Measurements from ENCODE around the gene FAM222B.
"Not testable (repeated sequence)": the region's sequence is repeated elsewhere in the genome, so short reads cannot be mapped to it uniquely, and the experiment has no call there.

FAM222B gene, protein sequence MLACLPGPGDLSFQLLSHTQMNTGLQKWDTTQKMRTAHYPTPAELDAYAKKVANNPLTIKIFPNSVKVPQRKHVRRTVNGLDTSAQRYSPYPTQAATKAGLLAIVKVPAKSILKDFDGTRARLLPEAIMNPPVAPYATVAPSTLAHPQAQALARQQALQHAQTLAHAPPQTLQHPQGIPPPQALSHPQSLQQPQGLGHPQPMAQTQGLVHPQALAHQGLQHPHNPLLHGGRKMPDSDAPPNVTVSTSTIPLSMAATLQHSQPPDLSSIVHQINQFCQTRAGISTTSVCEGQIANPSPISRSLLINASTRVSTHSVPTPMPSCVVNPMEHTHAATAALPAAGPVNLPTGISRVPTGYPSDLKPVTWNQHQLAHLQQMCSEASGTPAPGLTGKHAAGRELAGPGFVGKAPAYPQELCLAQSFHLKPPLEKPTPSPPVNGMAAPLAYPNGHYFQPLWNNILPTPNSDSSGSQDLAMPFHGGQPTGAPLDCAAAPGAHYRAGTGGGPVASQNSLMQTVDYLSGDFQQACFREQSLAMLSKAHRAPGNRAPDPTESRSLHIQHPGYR

DNA sequence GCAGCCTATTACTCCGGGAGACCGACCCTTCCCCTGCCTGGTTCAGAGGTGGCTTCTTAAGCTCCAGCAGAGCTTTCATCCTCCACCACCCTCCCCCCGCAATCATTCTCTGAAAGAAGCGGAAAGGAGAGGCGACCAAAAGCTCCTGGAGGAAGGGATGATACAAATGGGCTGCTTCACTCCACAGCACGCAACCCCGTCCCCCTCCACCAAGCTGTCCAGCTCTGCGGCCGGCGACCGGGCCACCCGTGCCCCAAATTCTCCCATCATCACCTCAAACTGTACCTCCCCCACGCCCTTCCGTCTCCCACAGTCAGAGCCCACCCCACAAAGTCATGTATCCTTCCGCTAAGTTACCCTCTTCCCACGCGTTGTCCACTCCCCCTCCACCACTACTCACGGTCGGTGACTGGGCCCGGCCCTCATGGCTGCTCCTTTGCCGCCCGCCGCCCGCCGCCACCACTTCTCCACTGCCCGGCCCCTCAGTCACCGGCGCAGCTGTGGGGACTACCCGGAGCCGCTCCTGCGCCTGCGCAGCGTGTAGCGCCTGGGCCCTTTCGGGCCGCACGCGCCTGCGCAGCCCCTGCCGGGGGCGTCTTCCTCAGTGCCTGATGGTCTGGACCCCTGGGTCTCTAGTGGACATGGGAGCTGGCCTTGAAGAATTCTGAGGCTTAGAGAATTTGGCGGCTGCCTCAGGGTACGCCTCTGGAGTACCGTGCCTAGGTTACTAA lies at the start of gene FAM222B:
Gene FAM222B, minus strand, starts transcription at position 509 of the 731 bp plus-strand sequence. CDS start 76,123 bp downstream, outside the sequence.
- peak; percentile 78 for DNase-seq (ENCODE audit: low read depth)

DNA sequence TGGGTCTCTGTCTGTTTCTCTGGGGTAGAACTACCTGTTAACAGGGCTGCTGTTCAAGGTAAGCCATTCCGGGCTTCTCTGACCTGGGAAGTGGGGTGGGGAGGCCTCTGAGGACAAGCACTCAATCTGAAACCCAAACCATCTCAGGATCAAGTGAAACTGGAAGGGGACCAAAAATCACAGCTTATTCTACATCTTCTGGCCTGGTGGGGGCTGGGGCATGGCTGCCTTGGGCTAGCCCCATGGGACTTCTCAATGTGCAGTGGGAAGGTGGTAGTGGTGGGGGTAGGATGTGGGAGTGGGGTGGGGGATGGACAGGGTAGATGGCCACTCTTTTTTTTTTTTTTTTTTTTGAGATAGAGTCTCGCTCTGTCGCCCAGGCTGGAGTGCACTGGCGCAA lies 49.4 kb upstream of the FAM222B start:
- DNase-seq (ENCODE audit: low read depth): no peak

DNA sequence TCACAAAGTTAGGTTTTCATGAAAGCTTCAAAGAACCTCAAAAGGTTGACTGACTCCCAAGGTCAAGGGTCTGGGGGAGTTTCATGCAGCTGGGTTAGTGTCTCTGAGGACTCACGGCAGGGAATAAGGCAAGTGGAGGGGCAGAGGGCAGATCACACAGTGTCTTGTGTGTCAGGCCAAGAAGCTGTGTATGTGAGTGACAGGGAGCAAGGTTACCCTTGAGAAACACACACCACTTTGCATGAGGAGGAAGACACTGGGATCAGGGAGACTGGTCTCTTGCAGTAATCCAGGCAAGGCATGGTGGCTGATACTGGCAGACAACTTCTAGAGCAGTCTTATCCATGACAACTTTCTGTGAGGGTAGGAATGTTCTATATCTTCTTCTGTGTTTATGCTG lies 48.6 kb upstream of the FAM222B start:
- DNase-seq (ENCODE audit: low read depth): no peak

DNA sequence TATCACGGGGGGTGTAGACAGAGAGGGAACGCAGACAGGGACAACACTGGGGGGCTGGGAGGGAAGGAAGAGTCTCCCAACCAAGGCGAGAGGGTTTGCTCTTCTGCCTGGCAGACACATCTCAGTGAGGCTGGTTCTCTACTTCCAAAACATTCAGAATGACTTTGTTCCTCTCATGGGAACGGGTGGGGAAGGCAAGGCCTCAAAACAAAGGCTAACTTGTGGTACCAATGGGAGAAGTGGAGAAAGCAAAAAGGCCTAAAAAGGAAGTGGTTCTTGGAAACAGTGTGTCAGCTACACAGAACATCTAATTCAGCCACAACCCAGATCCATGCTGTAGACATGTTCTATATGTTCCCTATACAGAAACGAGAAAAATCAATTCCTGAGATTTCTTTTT lies 47.4 kb upstream of the FAM222B start:
- no peak for DNase-seq (ENCODE audit: low read depth)

DNA sequence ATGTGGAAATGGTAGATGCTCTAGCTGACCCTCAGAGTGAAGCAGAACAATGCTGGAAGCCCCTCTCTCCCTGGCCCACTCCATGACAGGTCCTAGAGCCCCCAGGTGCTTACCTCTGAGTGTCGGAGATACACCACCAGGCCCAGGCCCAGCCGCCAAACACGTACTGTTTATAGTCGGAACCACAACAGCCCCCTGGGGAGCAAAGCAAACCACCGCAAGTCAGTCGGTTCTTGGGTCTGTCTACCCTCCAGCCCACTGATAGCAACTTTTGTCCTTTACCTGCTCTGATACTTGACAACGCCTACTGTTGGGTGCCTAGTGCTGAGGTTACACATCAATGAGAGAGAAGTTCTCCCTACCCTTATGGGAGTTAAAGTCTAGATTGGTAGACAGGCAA lies 46.2 kb upstream of the FAM222B start:
- DNase-seq (ENCODE audit: low read depth): no peak

DNA sequence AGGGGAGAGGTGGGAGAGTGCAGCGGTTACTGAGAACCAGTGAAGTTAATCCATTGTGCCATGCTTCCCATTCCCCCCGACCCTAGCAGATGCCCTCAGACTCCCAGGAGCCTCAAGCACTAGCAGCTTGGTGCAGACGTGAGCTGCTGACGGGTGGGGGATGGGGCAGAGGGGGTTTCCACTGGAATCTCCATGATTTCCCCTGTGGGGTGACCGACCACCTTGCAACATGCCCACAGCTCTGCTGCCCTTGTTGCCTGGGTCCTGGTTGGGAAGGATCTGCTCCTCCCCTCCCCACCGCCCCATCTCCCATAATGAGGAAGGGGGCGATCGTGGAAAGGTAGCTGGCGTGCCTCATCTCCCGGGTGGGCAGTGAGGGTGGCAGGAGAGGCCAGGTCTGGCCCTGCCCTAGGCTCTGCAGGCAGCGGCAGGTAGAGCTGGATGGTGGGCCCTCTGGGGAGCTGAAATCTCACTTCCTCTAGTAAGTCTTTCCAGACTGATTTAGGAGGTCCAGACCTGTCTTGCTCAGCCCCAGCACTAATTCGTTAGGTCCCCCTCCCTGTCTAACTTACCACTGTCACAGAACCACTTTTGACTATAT lies 45.4 kb upstream of the FAM222B start:
- no peak for DNase-seq (ENCODE audit: low read depth)

DNA sequence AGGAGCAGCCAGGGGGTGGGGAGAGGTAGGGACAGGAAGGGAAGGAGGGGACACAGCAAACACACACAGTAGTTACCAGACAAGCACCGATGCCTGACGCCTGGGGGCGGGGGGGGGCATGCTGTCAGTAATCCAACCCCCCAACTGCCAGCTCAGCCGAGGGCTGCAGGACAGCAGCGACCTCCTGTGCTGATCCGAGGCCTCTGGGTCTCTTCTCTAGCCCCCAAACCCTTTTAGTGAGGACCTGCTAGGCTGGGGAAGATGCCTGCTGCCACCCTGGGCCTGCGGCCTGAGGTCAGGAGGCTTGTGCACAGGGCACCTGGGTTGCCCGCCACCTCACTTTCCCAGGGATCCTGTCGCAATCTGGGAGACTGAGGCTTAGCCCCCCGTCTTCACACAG lies 43.4 kb upstream of the FAM222B start:
- no peak for DNase-seq (ENCODE audit: low read depth)

DNA sequence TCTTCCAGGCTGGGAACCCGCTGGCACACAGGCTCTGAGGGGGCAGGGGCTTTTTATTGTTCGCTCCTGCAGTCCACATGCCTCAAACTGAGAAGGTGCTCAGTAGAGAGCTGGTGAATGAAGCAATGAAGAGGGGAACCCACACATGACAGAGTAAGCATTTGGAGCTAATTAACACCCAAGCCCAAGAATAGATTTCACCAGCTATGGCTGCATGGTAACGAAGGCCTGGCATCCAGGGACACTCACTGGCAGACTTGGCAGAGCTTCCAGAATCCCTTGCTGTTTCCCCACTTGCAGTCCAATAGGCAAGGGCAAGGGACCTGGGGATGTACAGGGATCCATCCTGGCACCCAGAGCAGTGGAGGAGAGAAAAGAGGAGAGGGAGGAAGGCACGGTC lies 42.8 kb upstream of the FAM222B start:
- no peak for DNase-seq (ENCODE audit: low read depth)

DNA sequence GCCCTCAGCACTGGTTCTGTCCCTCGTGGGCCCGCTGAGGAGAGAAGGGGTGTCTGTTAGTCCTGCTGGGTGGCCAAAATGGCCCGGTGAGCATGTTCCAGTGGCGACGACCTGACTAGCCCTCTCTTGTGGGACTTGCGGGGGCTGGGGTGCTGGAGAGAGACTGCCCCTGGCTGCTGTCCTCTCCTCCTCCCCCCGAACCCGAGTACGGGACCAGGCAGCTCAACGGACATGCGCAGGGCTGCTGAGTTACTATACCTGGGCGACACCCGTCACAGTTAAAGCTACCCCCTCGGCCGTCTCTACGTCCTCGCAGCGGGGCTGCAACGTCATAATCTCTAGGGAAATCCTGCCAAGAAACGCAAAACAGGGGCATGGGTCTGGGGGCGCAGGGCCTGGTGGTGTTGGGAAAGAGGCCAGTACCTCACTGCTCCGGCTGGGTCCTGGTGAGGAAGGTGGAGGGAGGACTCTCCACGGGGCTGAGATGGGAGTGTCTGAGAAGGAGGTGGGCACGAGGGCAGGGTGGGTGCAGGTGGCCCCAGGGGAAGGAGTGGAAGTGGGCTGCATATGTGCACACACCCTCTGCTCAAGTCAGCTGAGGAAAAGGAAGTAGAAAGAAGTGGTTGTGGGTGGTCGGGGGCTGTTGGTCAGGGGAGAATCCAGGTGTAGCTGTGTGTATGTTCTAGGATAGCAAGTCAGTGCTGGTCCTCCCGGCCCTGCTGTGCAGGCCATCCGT lies 41.5 kb upstream of the FAM222B start:
- no peak for DNase-seq (ENCODE audit: low read depth)

DNA sequence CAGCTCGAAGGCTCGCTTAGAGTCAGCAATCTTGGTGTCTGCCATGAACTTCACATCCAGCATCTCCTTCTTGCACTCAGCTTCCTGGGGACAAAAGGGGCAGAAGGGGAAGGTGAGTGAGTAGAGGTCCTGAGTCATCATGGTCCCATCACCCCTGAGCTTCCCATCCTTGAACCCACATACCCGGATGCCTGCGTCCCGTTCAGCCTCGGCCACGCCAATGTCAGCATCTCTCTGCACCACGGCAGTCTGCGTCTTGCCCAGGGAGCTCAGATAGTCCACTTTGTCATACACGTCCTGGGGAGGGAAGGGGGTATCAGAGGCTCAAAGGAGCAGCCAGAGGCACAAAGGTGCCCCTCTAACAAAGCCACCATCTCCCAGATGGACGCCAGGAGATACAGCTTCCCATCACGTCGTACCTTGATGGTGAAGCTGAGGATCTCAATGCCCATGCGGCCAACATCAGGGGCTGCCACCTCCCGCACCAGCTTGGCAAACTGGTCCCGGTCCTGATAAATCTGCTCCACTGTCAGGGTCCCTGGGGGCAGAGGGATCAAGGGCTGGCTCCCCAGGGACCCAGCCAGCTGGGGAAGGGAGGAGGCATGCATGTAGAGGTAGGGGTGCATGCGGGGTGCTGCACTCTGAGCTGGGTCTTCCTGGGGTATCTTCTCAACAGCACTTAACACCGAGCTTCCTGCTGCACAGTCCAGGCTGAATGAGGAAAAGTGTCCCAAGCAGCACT lies 39.7 kb upstream of the FAM222B start:
- DNase-seq (ENCODE audit: low read depth): no peak

DNA sequence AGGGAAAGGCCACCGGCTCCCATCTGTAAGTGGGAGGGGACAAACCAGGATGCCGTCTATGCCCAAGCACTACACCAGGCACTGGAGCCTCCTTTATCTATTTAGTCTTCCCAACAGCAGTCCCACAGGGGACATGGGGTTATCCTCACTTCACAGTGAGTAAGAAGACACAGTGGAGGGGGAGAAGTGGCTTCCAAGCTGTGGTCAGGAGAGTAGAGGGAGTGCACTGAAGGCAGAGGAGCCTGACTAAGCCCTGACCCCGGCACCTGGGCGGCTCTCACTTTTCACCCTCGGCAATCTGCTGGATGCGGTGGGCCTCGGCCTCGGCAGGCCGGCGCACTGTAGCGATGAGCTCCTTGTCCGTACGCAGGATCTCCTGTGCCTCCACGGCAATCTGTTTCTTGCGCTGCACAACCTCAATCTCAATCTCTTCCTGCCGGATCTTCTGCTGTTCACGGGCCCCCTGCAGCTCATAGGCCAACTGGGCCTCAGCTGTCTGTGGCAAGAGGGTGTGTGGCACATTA lies 39.0 kb upstream of the FAM222B start:
- no peak for DNase-seq (ENCODE audit: low read depth)

DNA sequence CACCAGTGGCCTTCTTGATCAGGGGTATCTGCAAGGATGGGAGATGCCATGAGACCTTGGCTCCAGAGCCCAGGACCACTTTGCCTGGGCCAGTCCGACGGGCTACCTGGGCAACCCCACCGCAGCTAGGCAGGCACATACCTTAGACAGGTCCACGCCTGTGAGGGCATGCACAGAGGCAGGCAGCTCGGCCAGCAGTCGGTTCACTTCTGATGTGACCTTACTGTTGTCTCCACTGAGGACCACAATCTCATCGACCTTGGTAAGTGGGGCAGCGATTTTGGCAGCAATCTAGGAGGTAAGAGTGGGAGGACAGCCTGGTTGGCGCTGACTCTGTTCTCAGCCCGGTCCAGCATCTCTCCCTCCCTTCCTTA lies 38.0 kb upstream of the FAM222B start:
- no peak for DNase-seq (ENCODE audit: low read depth)

DNA sequence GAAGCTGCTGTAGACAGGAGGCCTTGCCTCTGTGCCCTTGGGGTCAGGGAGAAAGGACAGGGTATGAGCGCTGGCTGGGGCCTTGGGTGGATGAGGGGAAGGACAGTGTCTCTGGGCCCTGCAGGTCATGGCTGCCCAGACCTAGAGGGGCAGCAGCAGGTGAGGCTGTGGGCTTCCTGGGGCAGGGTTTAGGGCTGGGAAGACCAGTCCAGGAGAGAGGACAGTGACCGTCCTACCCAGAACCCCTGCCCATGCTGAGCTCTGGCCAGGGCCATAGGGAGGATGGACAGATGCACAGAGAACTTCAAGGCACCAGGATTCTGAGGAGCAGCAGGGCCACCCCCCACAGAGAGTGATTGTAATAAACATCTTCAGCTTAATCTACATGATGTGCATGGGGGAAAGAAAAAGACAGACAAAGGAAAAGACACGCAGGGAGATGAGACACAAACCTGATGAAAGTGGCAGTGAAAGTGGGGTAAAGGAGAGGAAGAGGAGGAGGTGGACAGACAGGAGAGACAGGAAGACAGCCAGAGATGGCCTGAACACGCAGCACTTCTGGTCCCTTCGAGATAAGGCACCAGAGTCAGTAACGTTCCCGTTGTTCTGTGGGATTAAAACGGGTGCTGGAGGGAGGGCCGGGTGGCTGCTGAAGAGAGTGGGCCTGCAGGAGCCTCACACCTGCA lies 37.4 kb upstream of the FAM222B start:
- no peak for DNase-seq (ENCODE audit: low read depth)

DNA sequence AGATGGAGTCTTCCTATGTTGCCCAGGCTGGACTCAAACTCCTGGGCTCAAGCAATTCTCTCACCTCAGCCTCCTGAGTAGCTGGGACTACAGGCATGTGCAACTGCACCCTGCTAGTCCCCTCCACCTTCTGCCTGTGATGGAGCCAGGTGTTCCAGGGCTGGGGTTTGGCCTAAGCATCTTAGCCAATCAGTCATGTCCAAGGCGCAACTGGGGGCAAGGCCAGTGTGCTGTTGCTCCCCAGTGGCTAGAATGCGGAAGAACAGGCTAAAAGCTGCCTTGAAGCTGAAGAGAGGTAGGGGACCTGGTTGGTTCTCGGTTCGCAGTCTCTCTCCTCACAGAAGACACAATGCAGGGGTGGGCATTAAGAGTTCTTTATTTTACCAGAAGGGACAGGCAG lies 36.4 kb upstream of the FAM222B start:
- no peak for DNase-seq (ENCODE audit: low read depth)

DNA sequence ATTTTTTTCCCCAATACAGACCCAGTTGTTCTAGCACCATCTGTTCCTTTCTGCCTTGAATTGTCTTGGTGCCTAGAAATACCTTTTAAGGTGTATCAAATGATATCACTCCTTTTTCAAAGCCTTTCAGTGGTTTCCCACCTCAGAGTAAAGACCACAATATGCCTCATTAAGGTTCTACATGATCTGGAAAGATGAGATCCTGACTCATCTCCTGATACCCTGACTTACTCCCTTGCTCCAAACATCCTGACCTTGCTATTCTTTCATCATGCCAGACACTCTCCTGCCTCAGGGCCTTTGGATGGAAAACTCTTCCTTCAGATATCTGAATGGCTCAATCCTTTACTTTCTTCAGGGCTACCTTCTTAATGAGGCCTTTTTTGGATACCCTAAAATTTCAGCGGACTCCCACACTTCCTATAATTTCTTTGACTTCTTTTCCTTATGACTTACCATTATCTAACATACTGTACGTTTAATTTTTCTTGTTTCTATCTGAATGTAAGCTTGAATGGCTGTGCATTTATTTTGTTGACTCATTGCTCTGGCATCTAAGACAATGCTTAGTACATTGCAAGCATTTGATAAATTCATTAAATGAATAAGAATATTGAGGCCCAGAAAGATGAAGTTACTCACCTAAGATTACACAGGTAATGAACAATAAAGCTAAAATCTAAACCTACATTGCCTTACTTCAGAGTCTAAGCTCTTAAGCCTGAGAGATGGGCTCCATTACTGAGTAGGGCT lies 35.7 kb upstream of the FAM222B start:
- no peak for DNase-seq (ENCODE audit: low read depth)

DNA sequence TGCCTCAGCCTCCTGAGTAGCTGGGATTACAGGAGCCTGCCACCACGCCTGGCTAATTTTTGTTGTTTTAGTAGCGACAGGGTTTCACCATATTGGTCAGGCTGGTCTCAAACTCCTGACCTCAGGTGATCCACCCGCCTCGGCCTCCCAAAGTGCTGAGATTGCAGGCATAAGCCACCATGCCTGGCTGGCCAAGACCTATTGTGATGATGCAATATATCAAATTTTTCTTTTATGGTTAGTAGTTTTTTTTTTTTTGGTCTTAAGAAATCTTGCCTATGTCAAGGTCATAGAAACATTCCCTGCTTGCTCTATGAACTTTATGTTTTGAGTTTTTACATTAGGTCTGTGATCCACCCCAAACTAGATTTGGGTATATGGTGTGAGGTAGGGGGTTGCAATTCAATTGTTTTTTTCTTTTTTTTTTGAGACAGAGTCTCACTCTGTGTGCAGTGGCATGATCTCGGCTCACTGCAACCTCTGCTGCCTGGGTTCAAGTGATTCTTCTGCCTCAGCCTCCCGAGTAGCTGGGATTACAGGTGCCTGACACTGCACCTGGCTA lies 34.6 kb upstream of the FAM222B start:
- not testable (repeated sequence) for DNase-seq (ENCODE audit: low read depth)

DNA sequence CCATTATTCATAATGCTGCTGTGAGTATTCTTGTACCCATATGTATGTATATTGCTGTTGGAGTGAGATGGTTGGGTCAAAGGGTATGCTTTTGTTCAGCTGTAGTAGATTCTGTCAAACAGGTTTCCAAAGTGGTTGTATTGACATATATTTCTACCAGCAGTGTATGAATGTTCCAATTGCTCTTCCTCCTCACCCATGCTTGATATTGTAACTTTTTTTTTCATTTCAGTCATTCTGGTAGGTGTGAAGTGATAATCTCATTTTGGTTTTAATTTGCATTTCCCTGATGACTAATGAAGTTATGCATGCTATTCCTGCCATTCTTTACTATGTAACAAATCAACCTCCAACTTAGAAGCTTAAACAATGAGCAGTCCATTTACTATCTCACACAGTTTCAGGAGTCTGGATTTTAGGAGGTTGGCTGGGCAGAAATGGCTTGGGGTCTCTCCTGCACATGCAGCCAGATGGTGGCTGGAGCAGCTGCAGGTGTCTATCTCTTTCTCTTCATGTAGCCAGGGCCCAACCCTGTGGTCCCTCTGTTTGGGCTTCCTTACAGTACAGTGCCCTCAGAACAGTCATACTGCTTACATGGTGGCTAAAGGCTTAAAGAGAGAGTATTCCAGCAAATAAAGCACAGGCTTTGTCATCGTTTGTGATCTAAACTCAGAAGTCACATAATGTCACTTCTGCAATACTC lies 33.4 kb upstream of the FAM222B start:
- DNase-seq (ENCODE audit: low read depth): no peak

DNA sequence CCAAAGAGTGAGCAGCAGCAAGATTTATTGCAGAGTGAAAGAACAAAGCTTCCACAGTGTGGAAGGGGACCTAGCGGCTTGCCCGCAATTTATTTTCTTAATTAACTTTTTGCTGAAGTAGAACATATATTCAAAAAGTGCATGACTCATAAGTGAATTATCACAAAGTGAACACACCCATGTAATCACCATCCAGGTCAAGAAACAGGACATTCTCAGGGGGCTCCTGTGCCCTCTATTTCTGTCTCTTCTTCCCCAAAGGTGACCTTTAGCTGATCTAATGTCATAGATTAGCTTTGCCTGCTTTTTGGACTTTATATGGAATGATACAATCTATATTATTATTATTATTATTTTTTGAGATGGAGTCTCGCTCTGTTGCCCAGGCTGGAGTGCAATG lies 32.2 kb upstream of the FAM222B start:
- DNase-seq (ENCODE audit: low read depth): no peak

DNA sequence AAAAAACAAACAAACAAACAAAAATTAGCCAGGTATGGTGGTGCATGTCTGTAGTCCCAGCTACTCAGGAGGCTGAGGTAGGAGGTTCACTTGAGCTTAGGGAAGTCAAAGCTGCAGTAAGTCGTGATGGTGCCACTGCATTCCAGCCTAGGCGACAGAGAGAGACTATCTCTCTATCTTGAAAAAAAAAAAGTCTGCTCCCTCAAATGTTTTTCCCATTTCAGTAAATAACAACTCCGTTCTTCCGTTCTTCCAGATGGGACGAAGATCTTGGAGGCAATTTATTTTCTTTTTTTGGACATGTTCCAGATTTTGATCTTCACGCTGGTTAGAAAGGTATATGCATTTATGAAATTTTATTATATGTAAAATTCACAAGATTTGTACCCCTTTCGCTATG lies 31.2 kb upstream of the FAM222B start:
- no peak for DNase-seq (ENCODE audit: low read depth)
